H1 (cell line): ENCODE data around the gene CRYBG1. TPM values are rescaled to one million over a fixed set of nuclear protein-coding genes. Genes with fewer than 3 reads are reported as not detected.

Source experiments
- CTBP2 ChIP-seq: IDR thresholded peaks from 2 replicates; pipeline ENCODE4 v1.7.0; 2011; ENCODE audit warnings: borderline replicate concordance, mild to moderate bottlenecking, moderate library complexity, mixed read lengths, low read length; ENCODE audit not compliant: insufficient read depth, insufficient read length
- JUND ChIP-seq: IDR thresholded peaks from 2 replicates; pipeline ENCODE4 v1.6.1; 2011; ENCODE audit warnings: mild to moderate bottlenecking, improper control_type of control experiment, low read length
- POLR2A ChIP-seq, 2 experiments: IDR thresholded peaks; 1 replicate in 1 of 2; 2 replicates in 1 of 2; pipeline ENCODE4 v1.6.1; 2011; ENCODE audit warnings: low read depth in 2 of 2, low read length in 2 of 2, mild to moderate bottlenecking in 2 of 2; ENCODE audit errors: control extremely low read depth in 1 of 2
- POLR2AphosphoS5 ChIP-seq: IDR thresholded peaks from 2 replicates; pipeline ENCODE4 v1.6.1; 2011; ENCODE audit warnings: low read depth, low read length
- POU5F1 ChIP-seq: IDR thresholded peaks from 2 replicates; pipeline ENCODE4 v1.6.1; 2011; ENCODE audit warnings: low read depth, mild to moderate bottlenecking, low read length, moderate library complexity
- RBBP5 ChIP-seq: IDR thresholded peaks from 2 replicates; pipeline ENCODE4 v1.7.1; 2012; ENCODE audit warnings: low read depth, mild to moderate bottlenecking, inconsistent platforms, low read length, moderate library complexity, borderline replicate concordance
- TCF12 ChIP-seq: IDR thresholded peaks from 2 replicates; pipeline ENCODE4 v1.6.1; 2011; ENCODE audit warnings: low read depth, mild to moderate bottlenecking, low read length
- YY1 ChIP-seq: IDR thresholded peaks from 2 replicates; pipeline ENCODE4 v1.6.1; 2011; ENCODE audit warnings: low read depth, mild to moderate bottlenecking, low read length
- polyA plus RNA-seq, 7 experiments: library from polyadenylated mRNA; depleted of rRNA in 3 of 7; stranded (reverse) in 5 of 7; unstranded in 2 of 7; fragments of >200 nt in 5 of 7; fragments of 200-250 nt in 2 of 7; gene quantifications; 1 replicate in 5 of 7; 2 replicates in 1 of 7; 4 replicates in 1 of 7; pipeline versions ENCODE4 v1.2.1 to v1.2.3, GENCODE V29; 2011 to 2013; ENCODE audit warnings: missing spikeins in 2 of 7, mixed read lengths in 2 of 7
- total RNA-seq: library from RNA; stranded (reverse); fragmentation: NEBNext Ultra II Directional; extraction: Animal tissue kit (Norgen Biotek cat#: 25700); gene quantifications from 2 replicates; pipeline ENCODE4 v1.2.1, GENCODE V29; 2021
- TF ChIP-seq, protein P1 (sequence below): IDR thresholded peaks from 2 replicates; pipeline ENCODE4 v1.6.1; 2012; ENCODE audit warnings: low read length, inconsistent platforms

CRYBG1 gene
- total and polyA plus RNA-seq, 2 of the 8 experiments (the other 6 are each of a cell fraction or from before 2014, with no cell fraction given) = 2.2 to 11.6 TPM

DNA sequence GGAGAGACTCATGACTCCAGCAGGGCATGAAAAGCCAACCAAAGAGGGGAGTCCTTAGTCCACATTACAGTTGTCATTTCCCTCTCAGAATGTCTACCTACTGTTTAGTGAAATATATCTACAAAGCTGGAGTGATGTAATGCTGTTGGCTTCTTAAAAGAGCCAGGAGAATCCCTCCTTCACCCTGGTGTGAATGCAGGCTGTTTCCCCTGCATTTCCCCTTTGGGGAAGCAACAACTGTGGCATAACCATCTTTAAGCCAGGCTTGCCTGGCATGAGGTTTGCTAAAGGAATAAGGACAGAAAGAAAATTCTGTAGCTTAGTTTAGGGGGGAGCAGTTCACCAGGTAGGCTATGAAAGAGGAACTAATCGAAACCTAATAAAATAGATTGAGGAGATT, 129.5 kb downstream of the CRYBG1 start (continued):
- TF ChIP-seq TCF12 (no peak), CTBP2 (no peak), POU5F1 (no peak), RBBP5 (no peak), JUND (no peak), YY1 (no peak), POLR2AphosphoS5 (no peak), POLR2A (IDR thresholded peaks at IDR 0.05; ENCODE audit: control extremely low read depth in 1 of 2, low read depth in 2 of 2, low read length in 2 of 2) (no peak)
- TF ChIP-seq, protein P1, sequence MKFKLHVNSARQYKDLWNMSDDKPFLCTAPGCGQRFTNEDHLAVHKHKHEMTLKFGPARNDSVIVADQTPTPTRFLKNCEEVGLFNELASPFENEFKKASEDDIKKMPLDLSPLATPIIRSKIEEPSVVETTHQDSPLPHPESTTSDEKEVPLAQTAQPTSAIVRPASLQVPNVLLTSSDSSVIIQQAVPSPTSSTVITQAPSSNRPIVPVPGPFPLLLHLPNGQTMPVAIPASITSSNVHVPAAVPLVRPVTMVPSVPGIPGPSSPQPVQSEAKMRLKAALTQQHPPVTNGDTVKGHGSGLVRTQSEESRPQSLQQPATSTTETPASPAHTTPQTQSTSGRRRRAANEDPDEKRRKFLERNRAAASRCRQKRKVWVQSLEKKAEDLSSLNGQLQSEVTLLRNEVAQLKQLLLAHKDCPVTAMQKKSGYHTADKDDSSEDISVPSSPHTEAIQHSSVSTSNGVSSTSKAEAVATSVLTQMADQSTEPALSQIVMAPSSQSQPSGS = no peak
- TF ChIP-seq, all 59 proteins: peak for 0
